HEK293 (cell line): Measurements from ENCODE around the gene VIPR2.

Experiments
- BCL11B ChIP-seq: fragments of 450-650 bp; formaldehyde crosslinking; IDR thresholded peaks from 2 replicates; pipeline ENCODE4 v1.5.1; 2016; ENCODE audit warnings: low read depth, missing biosample characterization, missing genetic modification characterization
- MYNN ChIP-seq: fragments of 450-650 bp; formaldehyde crosslinking; IDR thresholded peaks from 2 replicates; pipeline ENCODE4 v1.5.1; 2016; ENCODE audit warnings: missing biosample characterization, missing genetic modification characterization, borderline replicate concordance
- MZF1 ChIP-seq: fragments of 450-650 bp; formaldehyde crosslinking; IDR thresholded peaks from 2 replicates; pipeline ENCODE4 v1.5.1; 2017; ENCODE audit warnings: missing biosample characterization, missing genetic modification characterization, borderline replicate concordance
- SALL2 ChIP-seq: fragments of 450-650 bp; formaldehyde crosslinking; IDR thresholded peaks from 2 replicates; pipeline ENCODE4 v1.5.0; 2017; ENCODE audit warnings: missing biosample characterization, mild to moderate bottlenecking, missing genetic modification characterization, borderline replicate concordance
- ZNF274 ChIP-seq, 2 experiments: fragments of 200-500 bp in 1 of 2; fragments of 450-650 bp in 1 of 2; sonication (Bioruptor generic) in 1 of 2; formaldehyde crosslinking in 1 of 2; IDR thresholded peaks; 2 replicates each; pipeline versions ENCODE4 v1.5.1 to v1.6.1; 2014 to 2016; ENCODE audit warnings: borderline replicate concordance in 1 of 2, inconsistent platforms in 1 of 2, low read length in 1 of 2, missing biosample characterization in 1 of 2, missing genetic modification characterization in 1 of 2
- ZNF621 ChIP-seq: fragments of 450-650 bp; formaldehyde crosslinking; IDR thresholded peaks from 2 replicates; pipeline ENCODE4 v1.5.1; 2017; ENCODE audit warnings: missing biosample characterization, missing genetic modification characterization
- ZNF76 ChIP-seq: fragments of 450-650 bp; formaldehyde crosslinking; IDR thresholded peaks from 2 replicates; pipeline ENCODE4; 2016; ENCODE audit warnings: low read depth, missing biosample characterization, missing genetic modification characterization, borderline replicate concordance
- TF ChIP-seq, protein P1 (sequence below): fragments of 450-650 bp; formaldehyde crosslinking; IDR thresholded peaks from 2 replicates; pipeline ENCODE4 v1.5.1; 2016; ENCODE audit warnings: missing biosample characterization, missing genetic modification characterization
- TF ChIP-seq, protein P2 (sequence below): fragments of 450-650 bp; formaldehyde crosslinking; optimal IDR thresholded peaks from 2 replicates; pipeline ENCODE3; 2016; ENCODE audit warnings: missing biosample characterization, mild to moderate bottlenecking, missing genetic modification characterization
- TF ChIP-seq, protein P3 (sequence below): fragments of 450-650 bp; formaldehyde crosslinking; IDR thresholded peaks from 2 replicates; pipeline ENCODE4 v1.5.1; 2016; ENCODE audit warnings: missing biosample characterization, missing genetic modification characterization, borderline replicate concordance

DNA sequence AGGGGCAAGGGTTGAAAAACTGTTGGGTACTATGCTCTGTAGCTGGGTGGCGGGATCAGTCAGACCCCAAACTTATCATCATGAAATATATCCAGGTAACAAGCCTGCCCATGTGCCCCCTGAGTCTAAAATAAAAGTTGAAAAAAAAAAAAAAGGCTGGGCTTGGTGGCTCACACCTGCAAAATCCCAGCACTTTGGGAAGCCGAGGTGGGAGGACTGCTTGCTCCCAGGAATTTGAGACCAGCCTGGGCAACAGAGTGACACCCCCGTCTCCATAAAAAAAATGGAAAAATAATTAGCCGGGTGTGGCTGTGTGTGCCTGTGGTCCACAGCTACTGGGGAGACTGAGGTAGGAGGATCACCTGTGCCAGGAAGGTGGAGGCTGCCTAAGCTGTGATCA lies 83.5 kb downstream of the VIPR2 start:
- TF ChIP-seq, protein P1, sequence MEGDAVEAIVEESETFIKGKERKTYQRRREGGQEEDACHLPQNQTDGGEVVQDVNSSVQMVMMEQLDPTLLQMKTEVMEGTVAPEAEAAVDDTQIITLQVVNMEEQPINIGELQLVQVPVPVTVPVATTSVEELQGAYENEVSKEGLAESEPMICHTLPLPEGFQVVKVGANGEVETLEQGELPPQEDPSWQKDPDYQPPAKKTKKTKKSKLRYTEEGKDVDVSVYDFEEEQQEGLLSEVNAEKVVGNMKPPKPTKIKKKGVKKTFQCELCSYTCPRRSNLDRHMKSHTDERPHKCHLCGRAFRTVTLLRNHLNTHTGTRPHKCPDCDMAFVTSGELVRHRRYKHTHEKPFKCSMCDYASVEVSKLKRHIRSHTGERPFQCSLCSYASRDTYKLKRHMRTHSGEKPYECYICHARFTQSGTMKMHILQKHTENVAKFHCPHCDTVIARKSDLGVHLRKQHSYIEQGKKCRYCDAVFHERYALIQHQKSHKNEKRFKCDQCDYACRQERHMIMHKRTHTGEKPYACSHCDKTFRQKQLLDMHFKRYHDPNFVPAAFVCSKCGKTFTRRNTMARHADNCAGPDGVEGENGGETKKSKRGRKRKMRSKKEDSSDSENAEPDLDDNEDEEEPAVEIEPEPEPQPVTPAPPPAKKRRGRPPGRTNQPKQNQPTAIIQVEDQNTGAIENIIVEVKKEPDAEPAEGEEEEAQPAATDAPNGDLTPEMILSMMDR (tag by site-specific recombination) = no peak
- TF ChIP-seq MYNN (tag by site-specific recombination) (no peak), MZF1 (tag by site-specific recombination) (no peak), SALL2 (tag by site-specific recombination) (no peak), ZNF621 (tag by site-specific recombination) (no peak), ZNF274 (IDR thresholded peaks at IDR 0.05; ENCODE audit: low read length) (no peak), ZNF274 (tag by site-specific recombination; IDR thresholded peaks at IDR 0.05; ENCODE audit: borderline replicate concordance) (no peak), ZNF76 (tag by site-specific recombination) (no peak), BCL11B (no peak)
- TF ChIP-seq, protein P2, sequence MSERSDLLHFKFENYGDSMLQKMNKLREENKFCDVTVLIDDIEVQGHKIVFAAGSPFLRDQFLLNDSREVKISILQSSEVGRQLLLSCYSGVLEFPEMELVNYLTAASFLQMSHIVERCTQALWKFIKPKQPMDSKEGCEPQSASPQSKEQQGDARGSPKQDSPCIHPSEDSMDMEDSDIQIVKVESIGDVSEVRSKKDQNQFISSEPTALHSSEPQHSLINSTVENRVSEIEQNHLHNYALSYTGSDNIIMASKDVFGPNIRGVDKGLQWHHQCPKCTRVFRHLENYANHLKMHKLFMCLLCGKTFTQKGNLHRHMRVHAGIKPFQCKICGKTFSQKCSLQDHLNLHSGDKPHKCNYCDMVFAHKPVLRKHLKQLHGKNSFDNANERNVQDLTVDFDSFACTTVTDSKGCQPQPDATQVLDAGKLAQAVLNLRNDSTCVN (tag by site-specific recombination) = no peak
- TF ChIP-seq, protein P3, sequence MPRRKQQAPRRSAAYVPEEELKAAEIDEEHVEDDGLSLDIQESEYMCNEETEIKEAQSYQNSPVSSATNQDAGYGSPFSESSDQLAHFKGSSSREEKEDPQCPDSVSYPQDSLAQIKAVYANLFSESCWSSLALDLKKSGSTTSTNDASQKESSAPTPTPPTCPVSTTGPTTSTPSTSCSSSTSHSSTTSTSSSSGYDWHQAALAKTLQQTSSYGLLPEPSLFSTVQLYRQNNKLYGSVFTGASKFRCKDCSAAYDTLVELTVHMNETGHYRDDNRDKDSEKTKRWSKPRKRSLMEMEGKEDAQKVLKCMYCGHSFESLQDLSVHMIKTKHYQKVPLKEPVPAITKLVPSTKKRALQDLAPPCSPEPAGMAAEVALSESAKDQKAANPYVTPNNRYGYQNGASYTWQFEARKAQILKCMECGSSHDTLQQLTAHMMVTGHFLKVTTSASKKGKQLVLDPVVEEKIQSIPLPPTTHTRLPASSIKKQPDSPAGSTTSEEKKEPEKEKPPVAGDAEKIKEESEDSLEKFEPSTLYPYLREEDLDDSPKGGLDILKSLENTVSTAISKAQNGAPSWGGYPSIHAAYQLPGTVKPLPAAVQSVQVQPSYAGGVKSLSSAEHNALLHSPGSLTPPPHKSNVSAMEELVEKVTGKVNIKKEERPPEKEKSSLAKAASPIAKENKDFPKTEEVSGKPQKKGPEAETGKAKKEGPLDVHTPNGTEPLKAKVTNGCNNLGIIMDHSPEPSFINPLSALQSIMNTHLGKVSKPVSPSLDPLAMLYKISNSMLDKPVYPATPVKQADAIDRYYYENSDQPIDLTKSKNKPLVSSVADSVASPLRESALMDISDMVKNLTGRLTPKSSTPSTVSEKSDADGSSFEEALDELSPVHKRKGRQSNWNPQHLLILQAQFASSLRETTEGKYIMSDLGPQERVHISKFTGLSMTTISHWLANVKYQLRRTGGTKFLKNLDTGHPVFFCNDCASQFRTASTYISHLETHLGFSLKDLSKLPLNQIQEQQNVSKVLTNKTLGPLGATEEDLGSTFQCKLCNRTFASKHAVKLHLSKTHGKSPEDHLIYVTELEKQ (tag by site-specific recombination) = no peak
